ENCODE results near the gene MSRB1.

- no peak for TF ChIP-seq FOXM1 (IDR thresholded peaks at IDR 0.05; ENCODE audit: borderline replicate concordance)
- no peak for TF ChIP-seq FOXA1 (IDR thresholded peaks at IDR 0.05)
- no peak for TF ChIP-seq TARDBP (IDR thresholded peaks at IDR 0.05)
- TF ChIP-seq NFRKB (IDR thresholded peaks at IDR 0.05), result no peak; the same call in 1 of the 2 replicates
- no peak for TF ChIP-seq SP1 (IDR thresholded peaks at IDR 0.05)
- TF ChIP-seq ARNT (IDR thresholded peaks at IDR 0.05), result peak; percentile 57
- no peak for TF ChIP-seq ZNF384 (IDR thresholded peaks at IDR 0.05)
- peak; percentile 84 for TF ChIP-seq ELF4 (IDR thresholded peaks at IDR 0.05)
- peak; percentile 5; the same call in 1 of the 2 replicates for TF ChIP-seq CTBP1 (IDR thresholded peaks at IDR 0.05; ENCODE audit: borderline replicate concordance)
- no peak; the same call in 1 of the 2 replicates for TF ChIP-seq BHLHE40 (IDR thresholded peaks at IDR 0.05; ENCODE audit: borderline replicate concordance)
Observed at GRCh38 chr16:1960665-1961630, 17.9 kb upstream of the MSRB1 start.

All from HEK293T (cell line).